K562 (cell line): Measurements from ENCODE around the gene SPRY4. TPM values are rescaled to one million over a fixed set of nuclear protein-coding genes. Genes with fewer than 3 reads are reported as not detected.
A peak's percentile ranks its signal among the peaks of the same experiment; 100 is the strongest.

Source experiments
- ATAC-seq: fragments of 200-7000 bp; cut with Tn5 transposase; 3 replicates; pipeline ENCODE4 v1.9.1; 2020; ENCODE audit warnings: moderate library complexity
- BruUV-seq: library from RNA; stranded (reverse); fragments of 400-500 nt; replicated peaks from 2 replicates; lab custom pipeline; 2021; lab: Mats Ljungman, UMichigan
- CTCF ChIA-PET: fragments of 300-600 bp; formaldehyde crosslinking; extraction: SDS; loops from one replicate; lab custom pipeline; 2021; ENCODE audit warnings: low intra/inter-chr PET ratio; lab: Yijun Ruan, JAX
- POLR2A ChIA-PET: fragments of 300-600, 350-650 bp; sonication (Branson Sonifier 250); formaldehyde crosslinking; extraction: SDS; loops from one replicate; lab custom pipeline; 2021; ENCODE audit warnings: antibody characterized with exemption, inconsistent platforms; lab: Yijun Ruan, JAX
- DNase-seq, 4 experiments: peaks; one replicate each; pipeline versions ENCODE4 v3.0.0 to v3.0.0-alpha.2; 2011 to 2018; ENCODE audit warnings: low spot score in 3 of 4, mixed read lengths in 3 of 4; ENCODE audit errors: extremely low read depth in 1 of 4
- FAIRE-seq: peaks from 2 replicates; lab custom pipeline; 2011; peaks lifted over from hg19 to GRCh38; lab: Jason Lieb, UNC
- H2AFZ ChIP-seq: 2 replicates; pipeline ENCODE4 v1.6.0; 2011; ENCODE audit warnings: low read depth, low read length, control low read depth, inconsistent platforms
- H3K27ac ChIP-seq: fragments of 200-600 bp; 3 replicates; pipeline ENCODE4 v1.8.0; 2011; ENCODE audit warnings: low read depth, mild to moderate bottlenecking, control low read depth, inconsistent platforms, low read length, moderate library complexity, mixed read lengths; ENCODE audit errors: extremely low read depth
- H3K27me3 ChIP-seq, 2 experiments: fragments of 300-600 bp in 1 of 2; 2 replicates in 1 of 2; 3 replicates in 1 of 2; pipeline versions ENCODE4 v1.6.0 to v1.8.0; 2011; ENCODE audit warnings: inconsistent platforms in 2 of 2, low read length in 2 of 2, mild to moderate bottlenecking in 1 of 2, mixed read lengths in 1 of 2, moderate library complexity in 1 of 2; ENCODE audit not compliant: control insufficient read depth in 2 of 2, insufficient read depth in 2 of 2
- H3K36me3 ChIP-seq: fragments of 300-600 bp; 3 replicates; pipeline ENCODE4 v1.8.0; 2011; ENCODE audit warnings: mild to moderate bottlenecking, low read length, inconsistent platforms; ENCODE audit not compliant: control insufficient read depth, insufficient read depth
- H3K4me1 ChIP-seq, 2 experiments: fragments of 200-600 bp in 1 of 2; replicated peaks in 1 of 2; 2 replicates in 1 of 2; 3 replicates in 1 of 2; pipeline versions ENCODE4 v1.5.1 to v1.8.0; 2011; ENCODE audit warnings: inconsistent platforms in 2 of 2, low read length in 2 of 2, mild to moderate bottlenecking in 1 of 2, mixed read lengths in 1 of 2, moderate library complexity in 1 of 2; ENCODE audit not compliant: control insufficient read depth in 2 of 2, insufficient read depth in 2 of 2
- H3K4me2 ChIP-seq: 2 replicates; pipeline ENCODE4 v1.6.1; 2011; ENCODE audit warnings: low read length, control low read depth, inconsistent platforms, mixed read lengths; ENCODE audit not compliant: insufficient read depth
- H3K4me3 ChIP-seq: fragments of 200-600 bp; sonication (generic), shearing (Covaris generic); 2 replicates; pipeline ENCODE4 v1.5.1; 2016; ENCODE audit warnings: control low read depth, inconsistent platforms
- H3K79me2 ChIP-seq: fragments of 200-600 bp; 3 replicates; pipeline ENCODE4 v1.8.0; 2011; ENCODE audit warnings: low read length, inconsistent platforms; ENCODE audit not compliant: control insufficient read depth, insufficient read depth
- H3K9ac ChIP-seq, 2 experiments: 2 replicates each; pipeline versions ENCODE4 v1.6.0 to v1.6.1; 2011; ENCODE audit warnings: low read depth in 2 of 2, low read length in 2 of 2, control low read depth in 1 of 2, inconsistent platforms in 1 of 2, mild to moderate bottlenecking in 1 of 2, mixed read lengths in 1 of 2; ENCODE audit not compliant: insufficient read depth in 1 of 2
- H3K9me1 ChIP-seq: one replicate; pipeline ENCODE4 v1.6.0; 2011; ENCODE audit warnings: inconsistent platforms, mild to moderate bottlenecking, low read length, moderate library complexity; ENCODE audit not compliant: control insufficient read depth, insufficient read depth
- H3K9me3 ChIP-seq: replicated peaks from 2 replicates; pipeline ENCODE4 v1.5.1; 2011; ENCODE audit warnings: low read depth, low read length, inconsistent platforms; ENCODE audit not compliant: control insufficient read depth, insufficient read depth
- H4K20me1 ChIP-seq: replicated peaks from 2 replicates; pipeline ENCODE4 v1.6.1; 2011; ENCODE audit warnings: low read length, inconsistent platforms, mixed read lengths; ENCODE audit not compliant: control insufficient read depth, insufficient read depth
- CBX5 ChIP-seq: IDR thresholded peaks from 2 replicates; pipeline ENCODE4 v1.6.1; 2014; ENCODE audit warnings: low read depth, borderline replicate concordance
- CC2D1A ChIP-seq: fragments of 450-650 bp; IDR thresholded peaks from 2 replicates; pipeline ENCODE4 v1.6.1; 2017; ENCODE audit warnings: mild to moderate bottlenecking
- HNRNPUL1 ChIP-seq: fragments of 200-400 bp; formaldehyde crosslinking; IDR thresholded peaks from 2 replicates; pipeline ENCODE4 v1.6.1; 2017; ENCODE audit warnings: low read length
- POLR2A ChIP-seq: fragments of 450-650 bp; conservative IDR thresholded peaks from 2 replicates; pipeline ENCODE4 v1.6.1; 2016
- POLR2AphosphoS5 ChIP-seq: IDR thresholded peaks from 2 replicates; pipeline ENCODE4 v1.6.1; 2011; ENCODE audit warnings: mild to moderate bottlenecking, low read depth, low read length, moderate library complexity; ENCODE audit not compliant: control insufficient read depth, insufficient read depth
- POLR2B ChIP-seq: fragments of 450-650 bp; IDR thresholded peaks from 2 replicates; pipeline ENCODE4 v1.6.1; 2018; ENCODE audit warnings: low read depth; ENCODE audit not compliant: partially characterized antibody
- POLR2H ChIP-seq: IDR thresholded peaks from 2 replicates; pipeline ENCODE4 v1.6.1; 2016; ENCODE audit warnings: missing genetic modification characterization, low read depth, mild to moderate bottlenecking, control low read depth, missing compliant biosample characterization, moderate library complexity
- SUPT5H ChIP-seq: fragments of 450-650 bp; IDR thresholded peaks from 2 replicates; pipeline ENCODE4 v1.6.1; 2016
- WGBS: fragments of 100-300 bp; shearing (Covaris generic); methylation state at CpG from one replicate; pipeline ENCODE4 v1.1.6; 2016; ENCODE audit warnings: low coverage, mixed read lengths; ENCODE audit not compliant: insufficient coverage; ENCODE audit errors: missing lambda C conversion rate; 5-methylcytosine and 5-hydroxymethylcytosine counted together
- in situ Hi-C: fragments of 300-500 bp; cut with MboI; formaldehyde crosslinking; loops from 4 replicates; pipeline ENCODE4 v1.15.0; 2018; ENCODE audit warnings: inconsistent platforms, mixed read lengths
- intact Hi-C: fragments of 100-400 bp; cut with micrococcal nuclease; formaldehyde crosslinking; loops from 2 replicates; pipeline ENCODE4 v1.14.2; 2022
- polyA plus RNA-seq, 8 experiments: library from polyadenylated mRNA; depleted of rRNA in 4 of 8; stranded (reverse) in 5 of 8; unstranded in 3 of 8; fragments of >200 nt; fragmentation: Nextera tagmentation in 2 of 8; fragmentation: Illumina TruSeq in 1 of 8; extraction: Ambion mirVana in 2 of 8; extraction: Trizol in 1 of 8; gene quantifications; 2 replicates each; pipeline versions ENCODE4 v1.2.1 to v1.2.3, GENCODE V29; 2011 to 2014; ENCODE audit warnings: inconsistent platforms in 1 of 8, missing spikeins in 1 of 8
- total RNA-seq, 7 experiments: library from RNA; depleted of rRNA in 6 of 7; stranded (reverse); fragments of >200 nt in 6 of 7; fragmentation: Illumina TruSeq in 2 of 7; extraction: Trizol in 2 of 7; gene quantifications; 2 replicates each; pipeline versions ENCODE4 v1.2.1 to v1.2.3, GENCODE V29; 2011 to 2021; ENCODE audit warnings: low replicate concordance in 1 of 7

SPRY4 gene
- total and polyA plus RNA-seq, 9 of the 15 experiments (the other 6 are each of a cell fraction or from before 2014, with no cell fraction given): 2.6 to 24.2 (median 9.5) TPM

DNA sequence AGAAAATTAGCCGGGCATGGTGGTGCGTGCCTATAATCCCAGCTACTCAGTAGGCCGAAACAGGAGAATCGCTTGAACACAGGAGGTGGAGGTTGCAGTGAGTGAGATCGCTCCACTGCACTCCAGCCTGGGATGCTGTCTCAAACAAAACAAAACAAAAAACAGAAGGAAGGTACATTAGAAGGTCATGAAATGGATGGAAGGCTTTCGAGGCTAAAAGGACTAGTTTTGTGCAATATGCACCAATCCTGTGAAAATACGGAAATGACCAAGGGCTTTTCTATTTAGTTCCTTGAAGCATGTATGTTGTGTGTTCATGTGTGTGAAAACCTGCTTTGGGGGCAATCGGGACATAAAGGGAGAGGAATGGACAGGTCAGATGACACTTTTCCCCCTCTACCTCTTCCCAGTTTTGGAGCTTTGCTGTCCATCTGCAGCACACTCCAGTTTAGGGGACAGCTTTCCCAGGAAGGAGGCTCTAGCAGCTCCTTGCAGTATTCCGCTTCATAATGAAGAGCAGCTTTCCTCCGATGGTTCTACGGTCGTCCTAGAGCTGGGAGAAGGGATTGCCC, 15.0 kb downstream of the SPRY4 start:
- Histone ChIP-seq H2AFZ (no peak overlapping the region), H3K27me3 (no peaks in the 10 kb centered on the region), H3K4me3 (no peak overlapping the region), H3K9me3 (no peaks in the 10 kb centered on the region), H4K20me1 (peaks cover 12% of the 10 kb centered on the region; the same call in 1 of the 2 replicates), H3K9me1 (no peaks in the 10 kb centered on the region), H3K27ac (no peak overlapping the region), H3K36me3 (peaks cover 48% of the 10 kb centered on the region; the same call in 2 of the 3 replicates), H3K9ac (no peak overlapping the region), H3K4me2 (no peak overlapping the region), H3K4me1 (peaks cover 0 to 6% of the 10 kb centered on the region in 2 experiments; a peak in 1 of 5 replicates), H3K79me2 (peaks cover 18% of the 10 kb centered on the region; the same call in 2 of the 3 replicates)
- ATAC-seq (no peak; the same call in 2 of the 3 replicates), DNase-seq (no peak), FAIRE-seq (no peak)
- intact Hi-C loops (no loop called here), in situ Hi-C loops (no loop called here)
- BruUV-seq: no TSS peak
- 78% methylated on average over 12 of the region's 12 CpGs for WGBS
- CTCF ChIA-PET: no interaction called here
- POLR2A ChIA-PET: interaction anchor here (0.6 to 4.9 kb wide), 8 partner anchors 8 to 1663 kb away, joined by 3 to 38 read pairs (median 4); partner anchors contain the start of genes IK and NDUFA2
- peak; percentile 64 for TF ChIP-seq POLR2B
- TF ChIP-seq SUPT5H: peak; percentile 64; the same call in 1 of the 2 replicates
- TF ChIP-seq CC2D1A: no peak
- TF ChIP-seq POLR2A: peak; percentile 60
- TF ChIP-seq POLR2H (tag): peak; percentile 29; the same call in 1 of the 2 replicates
- no peak for TF ChIP-seq CBX5
- no peak for TF ChIP-seq HNRNPUL1
- TF ChIP-seq POLR2AphosphoS5: 0 out of 2 replicates have a peak, but pooled peaks have one; percentile 30
